ENCODE data around the gene SPATA20. TPM values are rescaled to one million over a fixed set of nuclear protein-coding genes. Genes with fewer than 3 reads are reported as not detected.

Gene SPATA20
- total and polyA plus RNA-seq, 2 donors from 2014 or later: 52.7 to 60.4 TPM

- Histone ChIP-seq H3K9ac (ENCODE audit: low read length in 3 of 3) (peak overlapping the region in 1 of 3 donors; percentile 79), H3K27me3 (ENCODE audit: control insufficient read depth, insufficient read depth, low read length) (no peaks in the 10 kb centered on the region), H3K36me3 (ENCODE audit: control insufficient read depth in 2 of 3, insufficient read depth in 3 of 3, low read length in 3 of 3) (peaks cover 0 to 3% (median 2%) of the 10 kb centered on the region in 3 donors), H3K4me3 (ENCODE audit: low read length in 3 of 3) (no peak overlapping the region), H3K27ac (ENCODE audit: low read depth in 2 of 2, low read length in 2 of 2) (no peak overlapping the region), H3K9me3 (ENCODE audit: control insufficient read depth in 2 of 3, insufficient read depth in 1 of 3, low read length in 3 of 3) (no peaks in the 10 kb centered on the region), H3K4me1 (ENCODE audit: control insufficient read depth in 2 of 3, insufficient read depth in 2 of 3, low read depth in 1 of 3, low read length in 3 of 3) (peaks cover 0 to 39% (median 9%) of the 10 kb centered on the region in 3 donors)
- FAIRE-seq (no peak), DNase-seq (peak in 1 of 5 donors; percentile 54)
- TF ChIP-seq CTCF (IDR thresholded peaks at IDR 0.05; ENCODE audit: borderline replicate concordance, extremely low read depth, insufficient read depth): no peak
- intact Hi-C loops (cut with DNase I): loop anchor here (10.0 kb wide), 2 partner anchors 302 to 412 kb away; no protein-coding TSS in a partner anchor
Observed at GRCh38 chr17:50542795-50543774, 3.9 kb upstream of the SPATA20 start.

GRCh38 chr17:50544516-50544915 lies 2.5 kb upstream of the SPATA20 start:
- Histone ChIP-seq H3K27me3 (ENCODE audit: control insufficient read depth, insufficient read depth, low read length) (no peaks in the 10 kb centered on the region), H3K9me3 (ENCODE audit: control insufficient read depth in 2 of 3, insufficient read depth in 1 of 3, low read length in 3 of 3) (no peaks in the 10 kb centered on the region), H3K4me3 (ENCODE audit: low read length in 3 of 3) (no peak overlapping the region), H3K9ac (ENCODE audit: low read length in 3 of 3) (peak overlapping the region in 1 of 3 donors; percentile 26), H3K27ac (ENCODE audit: low read depth in 2 of 2, low read length in 2 of 2) (no peak overlapping the region), H3K4me1 (ENCODE audit: control insufficient read depth in 2 of 3, insufficient read depth in 2 of 3, low read depth in 1 of 3, low read length in 3 of 3) (peaks cover 0 to 29% (median 9%) of the 10 kb centered on the region in 3 donors), H3K36me3 (ENCODE audit: control insufficient read depth in 2 of 3, insufficient read depth in 3 of 3, low read length in 3 of 3) (no peaks in the 10 kb centered on the region)
- intact Hi-C loops (cut with DNase I): loop anchor here (10.0 kb wide), 2 partner anchors 300 to 410 kb away; no protein-coding TSS in a partner anchor
- FAIRE-seq (no peak), DNase-seq (no peak)
- no peak for TF ChIP-seq CTCF (IDR thresholded peaks at IDR 0.05; ENCODE audit: borderline replicate concordance, extremely low read depth, insufficient read depth)

GRCh38 chr17:50545311-50545710 lies 1.7 kb upstream of the SPATA20 start:
- Histone ChIP-seq H3K27ac (ENCODE audit: low read depth in 2 of 2, low read length in 2 of 2) (no peak overlapping the region), H3K9ac (ENCODE audit: low read length in 3 of 3) (no peak overlapping the region), H3K36me3 (ENCODE audit: control insufficient read depth in 2 of 3, insufficient read depth in 3 of 3, low read length in 3 of 3) (no peaks in the 10 kb centered on the region), H3K9me3 (ENCODE audit: control insufficient read depth in 2 of 3, insufficient read depth in 1 of 3, low read length in 3 of 3) (no peaks in the 10 kb centered on the region), H3K4me3 (ENCODE audit: low read length in 3 of 3) (no peak overlapping the region), H3K4me1 (ENCODE audit: control insufficient read depth in 2 of 3, insufficient read depth in 2 of 3, low read depth in 1 of 3, low read length in 3 of 3) (peaks cover 0 to 27% (median 9%) of the 10 kb centered on the region in 3 donors), H3K27me3 (ENCODE audit: control insufficient read depth, insufficient read depth, low read length) (no peaks in the 10 kb centered on the region)
- TF ChIP-seq CTCF (IDR thresholded peaks at IDR 0.05; ENCODE audit: borderline replicate concordance, extremely low read depth, insufficient read depth): no peak
- no peak for DNase-seq
- intact Hi-C loops (cut with DNase I): loop anchor here (5.0 to 10.0 kb wide), 3 partner anchors 82 to 409 kb away; no protein-coding TSS in a partner anchor
- FAIRE-seq: no peak
